ENCODE measurements around the gene SPIN1.

- TF ChIP-seq CREB1 (CRISPR knock-in tag; IDR thresholded peaks at IDR 0.05): no peak
- no peak for TF ChIP-seq CTCF (IDR thresholded peaks at IDR 0.05)
- no peak for TF ChIP-seq ESRRA (CRISPR knock-in tag; IDR thresholded peaks at IDR 0.05; ENCODE audit: borderline replicate concordance)
- no peak for TF ChIP-seq GABPB1 (CRISPR knock-in tag; IDR thresholded peaks at IDR 0.05)
- TF ChIP-seq E2F5 (CRISPR knock-in tag; IDR thresholded peaks at IDR 0.05): no peak
- TF ChIP-seq USF2 (CRISPR knock-in tag; IDR thresholded peaks at IDR 0.05): no peak
- TF ChIP-seq ATF6 (CRISPR knock-in tag; IDR thresholded peaks at IDR 0.05): no peak
- no peak for TF ChIP-seq MAX (CRISPR knock-in tag; IDR thresholded peaks at IDR 0.05)
- no peak for TF ChIP-seq ZNF263 (CRISPR knock-in tag; IDR thresholded peaks at IDR 0.05; ENCODE audit: low read depth)
- TF ChIP-seq PREB (CRISPR knock-in tag; IDR thresholded peaks at IDR 0.05; ENCODE audit: borderline replicate concordance): no peak
- TF ChIP-seq NFATC4 (CRISPR knock-in tag; IDR thresholded peaks at IDR 0.05): no peak
- TF ChIP-seq SOX15 (CRISPR knock-in tag; IDR thresholded peaks at IDR 0.05): no peak
Observed at GRCh38 chr9:88414298-88414697, 26.1 kb downstream of the SPIN1 start.

All from WTC11 (cell line).